ENCODE data around the gene TRIM47.

Gene TRIM47

GRCh38 chr17:75922173-75922961, 44.0 kb upstream of the TRIM47 start:
- no peak for DNase-seq
- TF ChIP-seq EZH2phosphoT487 (IDR thresholded peaks at IDR 0.05; ENCODE audit: low read length) (no peak), CTCF (IDR thresholded peaks at IDR 0.05; ENCODE audit: low read length) (no peak), EZH2 (optimal IDR thresholded peaks at IDR 0.05; ENCODE audit: low read depth, low read length) (no peak)
- no peaks in the 10 kb centered on the region for H3K79me2 ChIP-seq (ENCODE audit: low read length)
- H3K9me2 ChIP-seq (replicated peaks; ENCODE audit: insufficient read depth, low read length) = no peaks in the 10 kb centered on the region
- no peak overlapping the region for H3K4me3 ChIP-seq (ENCODE audit: low read length)
- no peak overlapping the region for H3K9ac ChIP-seq (ENCODE audit: low read length)
- H4K20me1 ChIP-seq (ENCODE audit: insufficient read depth, low read length) = no peaks in the 10 kb centered on the region
- no peaks in the 10 kb centered on the region for H3K9me3 ChIP-seq (replicated peaks; ENCODE audit: insufficient read depth, low read length)
- no peaks in the 10 kb centered on the region for H3F3A ChIP-seq (ENCODE audit: insufficient read depth, low read length)
- H3K27me3 ChIP-seq (replicated peaks; ENCODE audit: insufficient read depth, low read length) = no peaks in the 10 kb centered on the region
- H2AFZ ChIP-seq (ENCODE audit: low read length) = no peak overlapping the region
- H3K4me1 ChIP-seq (ENCODE audit: low read length) = no peaks in the 10 kb centered on the region
- H3K27ac ChIP-seq (ENCODE audit: low read length) = no peak overlapping the region
- H3K36me3 ChIP-seq (replicated peaks; ENCODE audit: insufficient read depth, low read length) = no peaks in the 10 kb centered on the region
- H3K4me2 ChIP-seq (ENCODE audit: low read depth, low read length) = no peak overlapping the region

- no peaks in the 10 kb centered on the region for H3F3A ChIP-seq (ENCODE audit: insufficient read depth, low read length)
- no peaks in the 10 kb centered on the region for H3K36me3 ChIP-seq (replicated peaks; ENCODE audit: insufficient read depth, low read length)
- no peaks in the 10 kb centered on the region for H3K9me2 ChIP-seq (replicated peaks; ENCODE audit: insufficient read depth, low read length)
- no peaks in the 10 kb centered on the region for H3K4me1 ChIP-seq (ENCODE audit: low read length)
- H3K27ac ChIP-seq (ENCODE audit: low read length) = no peak overlapping the region
- H4K20me1 ChIP-seq (ENCODE audit: insufficient read depth, low read length) = no peaks in the 10 kb centered on the region
- H3K9ac ChIP-seq (ENCODE audit: low read length) = no peak overlapping the region
- H3K79me2 ChIP-seq (ENCODE audit: low read length) = no peaks in the 10 kb centered on the region
- H3K27me3 ChIP-seq (replicated peaks; ENCODE audit: insufficient read depth, low read length) = no peaks in the 10 kb centered on the region
- TF ChIP-seq CTCF (IDR thresholded peaks at IDR 0.05; ENCODE audit: low read length) = no peak
- no peak for TF ChIP-seq EZH2 (optimal IDR thresholded peaks at IDR 0.05; ENCODE audit: low read depth, low read length)
- no peak for TF ChIP-seq EZH2phosphoT487 (IDR thresholded peaks at IDR 0.05; ENCODE audit: low read length)
- no peaks in the 10 kb centered on the region for H3K9me3 ChIP-seq (replicated peaks; ENCODE audit: insufficient read depth, low read length)
- no peak overlapping the region for H2AFZ ChIP-seq (ENCODE audit: low read length)
- no peak overlapping the region for H3K4me2 ChIP-seq (ENCODE audit: low read depth, low read length)
- DNase-seq = no peak
- no peak overlapping the region for H3K4me3 ChIP-seq (ENCODE audit: low read length)
Observed at GRCh38 chr17:75921596-75921995, 43.2 kb upstream of the TRIM47 start.

GRCh38 chr17:75920045-75920560, 41.7 kb upstream of the TRIM47 start:
- no peaks in the 10 kb centered on the region for H4K20me1 ChIP-seq (ENCODE audit: insufficient read depth, low read length)
- no peaks in the 10 kb centered on the region for H3K4me1 ChIP-seq (ENCODE audit: low read length)
- no peak for DNase-seq
- no peaks in the 10 kb centered on the region for H3K79me2 ChIP-seq (ENCODE audit: low read length)
- H3K9ac ChIP-seq (ENCODE audit: low read length) = no peak overlapping the region
- H3K36me3 ChIP-seq (replicated peaks; ENCODE audit: insufficient read depth, low read length) = no peaks in the 10 kb centered on the region
- no peak for TF ChIP-seq EZH2phosphoT487 (IDR thresholded peaks at IDR 0.05; ENCODE audit: low read length)
- no peak for TF ChIP-seq EZH2 (optimal IDR thresholded peaks at IDR 0.05; ENCODE audit: low read depth, low read length)
- TF ChIP-seq CTCF (IDR thresholded peaks at IDR 0.05; ENCODE audit: low read length) = no peak
- no peaks in the 10 kb centered on the region for H3K9me2 ChIP-seq (replicated peaks; ENCODE audit: insufficient read depth, low read length)
- H2AFZ ChIP-seq (ENCODE audit: low read length) = no peak overlapping the region
- H3K27ac ChIP-seq (ENCODE audit: low read length) = no peak overlapping the region
- H3K4me2 ChIP-seq (ENCODE audit: low read depth, low read length) = no peak overlapping the region
- H3K27me3 ChIP-seq (replicated peaks; ENCODE audit: insufficient read depth, low read length) = no peaks in the 10 kb centered on the region
- no peaks in the 10 kb centered on the region for H3F3A ChIP-seq (ENCODE audit: insufficient read depth, low read length)
- H3K4me3 ChIP-seq (ENCODE audit: low read length) = no peak overlapping the region
- H3K9me3 ChIP-seq (replicated peaks; ENCODE audit: insufficient read depth, low read length) = no peaks in the 10 kb centered on the region

Data from MM.1S (cell line).